GM10847 (cell line): ENCODE data around the gene EAF2.

Source experiments
- POLR2A ChIP-seq: IDR thresholded peaks from 2 replicates; pipeline ENCODE4 v1.6.1; 2011; ENCODE audit not compliant: insufficient read length; ENCODE audit errors: extremely low read depth

EAF2 gene

GRCh38 chr3:121834671-121835464 lies at the start of gene EAF2, which contains the start of gene IQCB1:
Gene EAF2 (plus strand): TSS chr3:121835209. CDS start chr3:121835286, 77 bp downstream.
Gene IQCB1 (minus strand): TSS chr3:121835060. CDS start chr3:121828960, 6,100 bp downstream.
- peak; percentile 95 for TF ChIP-seq POLR2A

GRCh38 chr3:121786485-121786884 lies 48.5 kb upstream of the EAF2 start:
- no peak for TF ChIP-seq POLR2A

GRCh38 chr3:121793078-121793477 lies 41.9 kb upstream of the EAF2 start:
- TF ChIP-seq POLR2A = no peak

GRCh38 chr3:121794264-121794983 lies 40.6 kb upstream of the EAF2 start:
- no peak for TF ChIP-seq POLR2A

- no peak for TF ChIP-seq POLR2A
Observed at GRCh38 chr3:121796970-121797369, 38.0 kb upstream of the EAF2 start.

- TF ChIP-seq POLR2A = no peak
Observed at GRCh38 chr3:121800906-121801305, 34.1 kb upstream of the EAF2 start.

- TF ChIP-seq POLR2A = no peak
Observed at GRCh38 chr3:121803771-121804320, 31.2 kb upstream of the EAF2 start.

GRCh38 chr3:121809249-121809648 lies 25.8 kb upstream of the EAF2 start:
- TF ChIP-seq POLR2A = no peak

- TF ChIP-seq POLR2A = no peak
Observed at GRCh38 chr3:121817753-121818152, 17.3 kb upstream of the EAF2 start.

GRCh38 chr3:121818578-121818977 lies 16.4 kb upstream of the EAF2 start:
- TF ChIP-seq POLR2A = no peak

GRCh38 chr3:121819236-121819635 lies 15.8 kb upstream of the EAF2 start:
- TF ChIP-seq POLR2A = no peak

GRCh38 chr3:121821421-121822199 lies 13.4 kb upstream of the EAF2 start:
- no peak for TF ChIP-seq POLR2A

- TF ChIP-seq POLR2A = no peak
Observed at GRCh38 chr3:121822973-121823372, 12.0 kb upstream of the EAF2 start.

- TF ChIP-seq POLR2A = no peak
Observed at GRCh38 chr3:121834157-121834670, 795 bp upstream of the EAF2 start.

- TF ChIP-seq POLR2A = no peak
Observed at GRCh38 chr3:121835465-121835801, 424 bp downstream of the EAF2 start.
